Ishikawa (cell line): ENCODE measurements around the gene CEBPG.

Experiments used
- CEBPB ChIP-seq: IDR thresholded peaks from 2 replicates; pipeline ENCODE4 v1.6.1; 2012
- EP300 ChIP-seq: IDR thresholded peaks from 2 replicates; pipeline ENCODE4 v1.6.1; 2012; ENCODE audit warnings: borderline replicate concordance
- NFIC ChIP-seq: IDR thresholded peaks from 2 replicates; pipeline ENCODE4 v1.6.1; 2012
- RAD21 ChIP-seq: IDR thresholded peaks from 2 replicates; pipeline ENCODE4 v1.6.1; 2012; ENCODE audit warnings: low read depth
- REST ChIP-seq: IDR thresholded peaks from 2 replicates; pipeline ENCODE4 v1.6.1; 2012; ENCODE audit warnings: low read depth, mild to moderate bottlenecking
- TAF1 ChIP-seq: IDR thresholded peaks from 2 replicates; pipeline ENCODE4 v1.6.1; 2012; ENCODE audit warnings: low read depth, mild to moderate bottlenecking
- YY1 ChIP-seq: IDR thresholded peaks from 2 replicates; pipeline ENCODE4 v1.6.1; 2012; ENCODE audit warnings: low read depth

GRCh38 chr19:33410915-33411401 lies 37.4 kb downstream of the CEBPG start:
- TF ChIP-seq RAD21 (no peak), NFIC (no peak), EP300 (no peak), REST (no peak), CEBPB (no peak), TAF1 (no peak), YY1 (no peak)
